CD4-positive, CD25-positive, alpha-beta regulatory T cell (primary cell): Measurements from ENCODE around the gene GALNT13. TPM values are rescaled to one million over a fixed set of nuclear protein-coding genes. Genes with fewer than 3 reads are reported as not detected.

Source experiments
- ATAC-seq, 2 donors: fragments of 150-1000 bp; cut with Tn5 transposase; one replicate each; pipeline ENCODE4 v1.10.0; 2021; ENCODE audit warnings: low read depth in 2 of 2, moderate number of reproducible peaks in 2 of 2, moderate library complexity in 1 of 2
- DNase-seq, 3 donors: peaks; one replicate each; pipeline versions ENCODE4 v3.0.0 to v3.0.0-alpha.2; 2012 to 2022; ENCODE audit warnings: mixed read lengths in 1 of 3
- H3K27ac ChIP-seq: one replicate; pipeline ENCODE4 v1.7.0; 2013; ENCODE audit warnings: mild to moderate bottlenecking, low read length; ENCODE audit not compliant: insufficient read depth, poor library complexity, severe bottlenecking
- H3K27me3 ChIP-seq: one replicate; pipeline ENCODE4 v1.7.0; 2013; ENCODE audit warnings: low read length; ENCODE audit not compliant: control insufficient read depth, insufficient read depth
- H3K36me3 ChIP-seq: one replicate; pipeline ENCODE4 v1.7.0; 2013; ENCODE audit warnings: mild to moderate bottlenecking, low read length, moderate library complexity; ENCODE audit not compliant: control insufficient read depth, insufficient read depth
- H3K4me1 ChIP-seq: 2 replicates; pipeline ENCODE4 v1.7.0; 2013; ENCODE audit warnings: mild to moderate bottlenecking, low read length; ENCODE audit not compliant: insufficient read depth, control insufficient read depth, poor library complexity, severe bottlenecking
- H3K4me3 ChIP-seq: one replicate; pipeline ENCODE4 v1.7.0; 2013; ENCODE audit warnings: low read depth, mild to moderate bottlenecking, low read length, moderate library complexity
- H3K9me3 ChIP-seq, 2 experiments: 1 replicate in 1 of 2; 2 replicates in 1 of 2; pipeline ENCODE4 v1.7.0; 2013; ENCODE audit warnings: low read length in 2 of 2, mild to moderate bottlenecking in 1 of 2, moderate library complexity in 1 of 2; ENCODE audit not compliant: control insufficient read depth in 2 of 2
- H3K27ac Mint-ChIP-seq, 3 donors: one replicate each; pipeline ENCODE4 v1.8.0; 2020 to 2022; ENCODE audit warnings: mild to moderate bottlenecking in 3 of 3, mixed read lengths in 3 of 3, moderate library complexity in 2 of 3
- H3K27me3 Mint-ChIP-seq: one replicate; pipeline ENCODE4 v1.8.0; 2022; ENCODE audit warnings: mild to moderate bottlenecking, mixed read lengths
- H3K36me3 Mint-ChIP-seq: one replicate; pipeline ENCODE4 v1.8.0; 2020; ENCODE audit warnings: mixed read lengths
- H3K4me1 Mint-ChIP-seq, 4 donors: one replicate each; pipeline ENCODE4 v1.8.0; 2020 to 2022; ENCODE audit warnings: mixed read lengths in 4 of 4, mild to moderate bottlenecking in 1 of 4
- H3K4me3 Mint-ChIP-seq, 4 donors: one replicate each; pipeline ENCODE4 v1.8.0; 2020 to 2022; ENCODE audit warnings: mild to moderate bottlenecking in 4 of 4, mixed read lengths in 4 of 4, moderate library complexity in 3 of 4
- H3K9me3 Mint-ChIP-seq, 7 donors: one replicate each; pipeline ENCODE4 v1.8.0; 2020 to 2022; ENCODE audit warnings: mixed read lengths in 7 of 7, mild to moderate bottlenecking in 3 of 7, moderate library complexity in 2 of 7
- polyA plus RNA-seq, 4 donors: library from polyadenylated mRNA; unstranded; fragments of 300-500 nt; fragmentation: Illumina TruSeq; gene quantifications; one replicate each; pipeline ENCODE4 v1.2.3, GENCODE V29; 2021
- total RNA-seq: library from RNA; stranded (reverse); gene quantifications from one replicate; pipeline ENCODE4 v1.2.3, GENCODE V29; 2022

Gene GALNT13
- total and polyA plus RNA-seq, 5 donors from 2014 or later, result 0.09 TPM; not detected in 4

GRCh38 chr2:154329510-154329909 is 457.8 kb downstream of the GALNT13 start:
- no peak overlapping the region for H3K27ac Mint-ChIP-seq
- peaks cover 1 to 7% (median 3%) of the 10 kb centered on the region in 7 donors for H3K9me3 Mint-ChIP-seq
- Histone ChIP-seq H3K4me3 (no peak overlapping the region), H3K9me3 (no peaks in the 10 kb centered on the region), H3K27ac (no peak overlapping the region), H3K36me3 (no peaks in the 10 kb centered on the region), H3K27me3 (no peaks in the 10 kb centered on the region), H3K4me1 (no peaks in the 10 kb centered on the region)
- ATAC-seq (no peak), DNase-seq (no peak)
- H3K36me3 Mint-ChIP-seq, result no peaks in the 10 kb centered on the region
- no peak overlapping the region for H3K4me3 Mint-ChIP-seq
- H3K4me1 Mint-ChIP-seq, result no peaks in the 10 kb centered on the region
- H3K27me3 Mint-ChIP-seq, result no peaks in the 10 kb centered on the region

GRCh38 chr2:154331784-154332183 is 460.1 kb downstream of the GALNT13 start:
- H3K27me3 ChIP-seq, result no peaks in the 10 kb centered on the region
- H3K4me3 Mint-ChIP-seq, result no peak overlapping the region
- no peak overlapping the region for H3K27ac ChIP-seq
- H3K9me3 ChIP-seq, result no peaks in the 10 kb centered on the region
- no peak for DNase-seq
- H3K36me3 ChIP-seq, result no peaks in the 10 kb centered on the region
- H3K36me3 Mint-ChIP-seq, result no peaks in the 10 kb centered on the region
- no peaks in the 10 kb centered on the region for H3K27me3 Mint-ChIP-seq
- no peak overlapping the region for H3K27ac Mint-ChIP-seq
- no peak overlapping the region for H3K4me3 ChIP-seq
- no peaks in the 10 kb centered on the region for H3K4me1 Mint-ChIP-seq
- H3K9me3 Mint-ChIP-seq, result peaks cover 1 to 11% (median 3%) of the 10 kb centered on the region in 7 donors
- no peak for ATAC-seq
- H3K4me1 ChIP-seq, result no peaks in the 10 kb centered on the region

GRCh38 chr2:154336201-154336600 is 464.5 kb downstream of the GALNT13 start:
- Histone ChIP-seq H3K4me1 (no peaks in the 10 kb centered on the region), H3K9me3 (no peaks in the 10 kb centered on the region), H3K27me3 (no peaks in the 10 kb centered on the region), H3K36me3 (no peaks in the 10 kb centered on the region), H3K4me3 (no peak overlapping the region), H3K27ac (no peak overlapping the region)
- no peaks in the 10 kb centered on the region for H3K4me1 Mint-ChIP-seq
- no peak overlapping the region for H3K27ac Mint-ChIP-seq
- H3K36me3 Mint-ChIP-seq, result no peaks in the 10 kb centered on the region
- H3K9me3 Mint-ChIP-seq, result peaks cover 0 to 6% (median 0%) of the 10 kb centered on the region in 7 donors
- H3K4me3 Mint-ChIP-seq, result no peak overlapping the region
- ATAC-seq, result no peak
- no peaks in the 10 kb centered on the region for H3K27me3 Mint-ChIP-seq
- no peak for DNase-seq

GRCh38 chr2:154338352-154338967 is 466.7 kb downstream of the GALNT13 start:
- H3K4me1 ChIP-seq, result no peaks in the 10 kb centered on the region
- Mint-ChIP-seq H3K4me1 (no peaks in the 10 kb centered on the region), H3K36me3 (no peaks in the 10 kb centered on the region), H3K27me3 (no peaks in the 10 kb centered on the region), H3K27ac (no peak overlapping the region), H3K9me3 (peaks cover 0 to 10% (median 3%) of the 10 kb centered on the region in 7 donors), H3K4me3 (no peak overlapping the region)
- no peak for ATAC-seq
- no peaks in the 10 kb centered on the region for H3K36me3 ChIP-seq
- DNase-seq, result no peak
- H3K27me3 ChIP-seq, result no peaks in the 10 kb centered on the region
- H3K4me3 ChIP-seq, result no peak overlapping the region
- no peaks in the 10 kb centered on the region for H3K9me3 ChIP-seq
- no peak overlapping the region for H3K27ac ChIP-seq

GRCh38 chr2:154343282-154343681 is 471.6 kb downstream of the GALNT13 start:
- Histone ChIP-seq H3K27ac (no peak overlapping the region), H3K4me3 (no peak overlapping the region), H3K27me3 (no peaks in the 10 kb centered on the region), H3K36me3 (no peaks in the 10 kb centered on the region), H3K9me3 (no peaks in the 10 kb centered on the region), H3K4me1 (no peaks in the 10 kb centered on the region)
- Mint-ChIP-seq H3K4me1 (no peaks in the 10 kb centered on the region), H3K36me3 (no peaks in the 10 kb centered on the region), H3K27me3 (no peaks in the 10 kb centered on the region), H3K9me3 (peaks cover 0 to 11% (median 4%) of the 10 kb centered on the region in 7 donors), H3K4me3 (no peak overlapping the region), H3K27ac (no peak overlapping the region)
- DNase-seq, result no peak
- no peak for ATAC-seq

- H3K4me1 ChIP-seq, result no peaks in the 10 kb centered on the region
- H3K27ac Mint-ChIP-seq, result no peak overlapping the region
- DNase-seq (no peak), ATAC-seq (no peak)
- H3K9me3 Mint-ChIP-seq, result peaks cover 2 to 27% (median 6%) of the 10 kb centered on the region in 7 donors
- no peaks in the 10 kb centered on the region for H3K27me3 Mint-ChIP-seq
- no peaks in the 10 kb centered on the region for H3K27me3 ChIP-seq
- H3K27ac ChIP-seq, result no peak overlapping the region
- H3K4me3 Mint-ChIP-seq, result no peak overlapping the region
- no peaks in the 10 kb centered on the region for H3K4me1 Mint-ChIP-seq
- no peaks in the 10 kb centered on the region for H3K36me3 ChIP-seq
- no peaks in the 10 kb centered on the region for H3K36me3 Mint-ChIP-seq
- H3K9me3 ChIP-seq, result peaks cover 0 to 2% of the 10 kb centered on the region in 2 experiments
- no peak overlapping the region for H3K4me3 ChIP-seq
Observed at GRCh38 chr2:154350911-154351310, 479.2 kb downstream of the GALNT13 start.

- Mint-ChIP-seq H3K27ac (no peak overlapping the region), H3K27me3 (no peaks in the 10 kb centered on the region), H3K4me3 (no peak overlapping the region), H3K9me3 (peaks cover 2 to 10% (median 6%) of the 10 kb centered on the region in 7 donors), H3K36me3 (no peaks in the 10 kb centered on the region), H3K4me1 (no peaks in the 10 kb centered on the region)
- Histone ChIP-seq H3K4me1 (no peaks in the 10 kb centered on the region), H3K9me3 (no peaks in the 10 kb centered on the region), H3K27ac (no peak overlapping the region), H3K27me3 (no peaks in the 10 kb centered on the region), H3K4me3 (no peak overlapping the region), H3K36me3 (no peaks in the 10 kb centered on the region)
- no peak for DNase-seq
- ATAC-seq, result no peak
Observed at GRCh38 chr2:154361276-154361675, 489.6 kb downstream of the GALNT13 start.

- no peaks in the 10 kb centered on the region for H3K4me1 Mint-ChIP-seq
- Histone ChIP-seq H3K4me1 (no peaks in the 10 kb centered on the region), H3K36me3 (no peaks in the 10 kb centered on the region), H3K27ac (no peak overlapping the region), H3K9me3 (no peaks in the 10 kb centered on the region), H3K4me3 (no peak overlapping the region), H3K27me3 (no peaks in the 10 kb centered on the region)
- ATAC-seq, result no peak
- no peaks in the 10 kb centered on the region for H3K36me3 Mint-ChIP-seq
- DNase-seq, result no peak
- no peaks in the 10 kb centered on the region for H3K27me3 Mint-ChIP-seq
- no peak overlapping the region for H3K4me3 Mint-ChIP-seq
- no peak overlapping the region for H3K27ac Mint-ChIP-seq
- peaks cover 0 to 16% (median 4%) of the 10 kb centered on the region in 7 donors for H3K9me3 Mint-ChIP-seq
Observed at GRCh38 chr2:154368153-154368552, 496.4 kb downstream of the GALNT13 start.
